Gastrocnemius medialis (tissue), 4 donors: Measurements from ENCODE around the gene GFPT1.

Experiments used
- POLR2A ChIP-seq, 2 donors: fragments of 450-650 bp; IDR thresholded peaks; one replicate each; pipeline ENCODE4 v1.6.1; 2017; ENCODE audit warnings: antibody characterized with exemption in 2 of 2, mild to moderate bottlenecking in 2 of 2, moderate library complexity in 2 of 2
- TF ChIP-seq, protein P1 (sequence below), 5 experiments: fragments of 450-650 bp in 3 of 5; fragments of 200-600 bp in 2 of 5; sonication (generic) in 2 of 5; IDR thresholded peaks in 4 of 5; conservative IDR thresholded peaks in 1 of 5; 1 replicate in 4 of 5; 2 replicates in 1 of 5; pipeline ENCODE4 v1.5.1; 2016 to 2019; ENCODE audit warnings: antibody characterized with exemption in 5 of 5, mild to moderate bottlenecking in 3 of 5, moderate library complexity in 3 of 5

DNA sequence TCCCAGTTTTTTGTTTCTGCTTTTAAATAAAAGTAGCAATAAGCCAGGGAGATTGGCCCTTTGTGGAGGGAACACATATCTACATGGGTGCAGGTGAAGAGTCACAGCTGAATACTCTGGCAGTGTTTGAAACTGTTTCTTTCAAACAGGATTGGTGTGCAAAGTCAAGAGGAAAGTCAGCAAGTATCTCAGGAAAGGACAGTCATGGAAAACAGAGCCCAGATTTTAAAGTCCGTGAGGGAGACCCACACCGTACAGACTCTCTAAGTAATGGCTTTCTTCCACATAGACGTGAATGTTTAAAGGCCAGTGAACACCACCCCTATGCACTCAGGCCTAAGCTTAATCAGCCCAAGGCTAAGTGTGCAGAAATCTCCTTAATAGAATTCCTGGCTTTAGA lies 95.3 kb downstream of the GFPT1 start:
- TF ChIP-seq, protein P1, sequence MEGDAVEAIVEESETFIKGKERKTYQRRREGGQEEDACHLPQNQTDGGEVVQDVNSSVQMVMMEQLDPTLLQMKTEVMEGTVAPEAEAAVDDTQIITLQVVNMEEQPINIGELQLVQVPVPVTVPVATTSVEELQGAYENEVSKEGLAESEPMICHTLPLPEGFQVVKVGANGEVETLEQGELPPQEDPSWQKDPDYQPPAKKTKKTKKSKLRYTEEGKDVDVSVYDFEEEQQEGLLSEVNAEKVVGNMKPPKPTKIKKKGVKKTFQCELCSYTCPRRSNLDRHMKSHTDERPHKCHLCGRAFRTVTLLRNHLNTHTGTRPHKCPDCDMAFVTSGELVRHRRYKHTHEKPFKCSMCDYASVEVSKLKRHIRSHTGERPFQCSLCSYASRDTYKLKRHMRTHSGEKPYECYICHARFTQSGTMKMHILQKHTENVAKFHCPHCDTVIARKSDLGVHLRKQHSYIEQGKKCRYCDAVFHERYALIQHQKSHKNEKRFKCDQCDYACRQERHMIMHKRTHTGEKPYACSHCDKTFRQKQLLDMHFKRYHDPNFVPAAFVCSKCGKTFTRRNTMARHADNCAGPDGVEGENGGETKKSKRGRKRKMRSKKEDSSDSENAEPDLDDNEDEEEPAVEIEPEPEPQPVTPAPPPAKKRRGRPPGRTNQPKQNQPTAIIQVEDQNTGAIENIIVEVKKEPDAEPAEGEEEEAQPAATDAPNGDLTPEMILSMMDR (IDR thresholded peaks at IDR 0.05 in 4 of 5, conservative IDR thresholded peaks at IDR 0.05 in 1 of 5), result no peak
- no peak for TF ChIP-seq POLR2A (IDR thresholded peaks at IDR 0.05)
